WTC11 (cell line): Measurements from ENCODE around the gene HFM1. TPM values are rescaled to one million over a fixed set of nuclear protein-coding genes. Genes with fewer than 3 reads are reported as not detected.

Experiments
- ATAC-seq: fragments of 200-7000 bp; cut with Tn5 transposase; 2 replicates; pipeline ENCODE4 v1.10.0; 2021; ENCODE audit warnings: mild to moderate bottlenecking, moderate library complexity
- CTCF ChIA-PET: fragments of 300-600 bp; sonication (Branson Sonifier 250); formaldehyde crosslinking; loops from one replicate; lab custom pipeline; 2021; ENCODE audit warnings: antibody characterized with exemption; lab: Charles Lee
- POLR2A ChIA-PET: fragments of 350-600 bp; sonication (Branson Sonifier 250); formaldehyde crosslinking; loops from one replicate; lab custom pipeline; 2021; ENCODE audit warnings: antibody characterized with exemption; lab: Charles Lee
- DNase-seq: peaks from one replicate; pipeline ENCODE4 v3.0.0; 2021; ENCODE audit warnings: low spot score
- H3K27ac Mint-ChIP-seq: 2 replicates; pipeline ENCODE4 v1.8.0; 2021; ENCODE audit warnings: mixed read lengths
- H3K27me3 Mint-ChIP-seq: 2 replicates; pipeline ENCODE4 v1.8.0; 2021; ENCODE audit warnings: low read depth, mild to moderate bottlenecking, moderate library complexity, mixed read lengths
- H3K36me3 Mint-ChIP-seq: 2 replicates; pipeline ENCODE4 v1.8.0; 2021; ENCODE audit warnings: mixed read lengths
- H3K4me1 Mint-ChIP-seq: 2 replicates; pipeline ENCODE4 v1.8.0; 2022; ENCODE audit warnings: mixed read lengths
- H3K4me3 Mint-ChIP-seq: 2 replicates; pipeline ENCODE4 v1.8.0; 2021; ENCODE audit warnings: mild to moderate bottlenecking, moderate library complexity, mixed read lengths
- H3K9me3 Mint-ChIP-seq: 2 replicates; pipeline ENCODE4 v1.8.0; 2021; ENCODE audit warnings: mixed read lengths
- CREB1 ChIP-seq: sonication (generic); formaldehyde crosslinking; IDR thresholded peaks from 2 replicates; pipeline ENCODE4 v1.8.0; 2023; ENCODE audit warnings: mild to moderate bottlenecking, missing genetic modification reagents
- ESRRA ChIP-seq: sonication (generic); formaldehyde crosslinking; IDR thresholded peaks from 2 replicates; pipeline ENCODE4 v1.8.1; 2022; ENCODE audit warnings: mild to moderate bottlenecking, missing genetic modification reagents, borderline replicate concordance
- FOXK1 ChIP-seq: sonication (generic); formaldehyde crosslinking; IDR thresholded peaks from 2 replicates; pipeline ENCODE4 v1.8.0; 2022; ENCODE audit warnings: mild to moderate bottlenecking, moderate library complexity, missing genetic modification reagents
- HMGA2 ChIP-seq: fragments of 250-450 bp; sonication (Bioruptor Pico); IDR thresholded peaks from 2 replicates; pipeline ENCODE4 v1.4.0; 2021; ENCODE audit warnings: mild to moderate bottlenecking, moderate library complexity
- JAZF1 ChIP-seq: fragments of 250-450 bp; sonication (Bioruptor Pico); IDR thresholded peaks from 2 replicates; pipeline ENCODE4 v1.9.0; 2021; ENCODE audit warnings: moderate library complexity, mild to moderate bottlenecking, inconsistent platforms
- KAT7 ChIP-seq: sonication (generic); formaldehyde crosslinking; IDR thresholded peaks from 2 replicates; pipeline ENCODE4 v1.8.1; 2023; ENCODE audit warnings: missing genetic modification reagents, mild to moderate bottlenecking, borderline replicate concordance
- NFYB ChIP-seq: sonication (generic); formaldehyde crosslinking; conservative IDR thresholded peaks from 2 replicates; pipeline ENCODE4 v1.8.0; 2022; ENCODE audit warnings: low read depth, missing genetic modification reagents
- NR1H2 ChIP-seq: sonication (generic); formaldehyde crosslinking; IDR thresholded peaks from 2 replicates; pipeline ENCODE4 v1.9.0; 2021; ENCODE audit warnings: mild to moderate bottlenecking, moderate library complexity, missing genetic modification reagents
- SMAD3 ChIP-seq: sonication (generic); formaldehyde crosslinking; IDR thresholded peaks from 2 replicates; pipeline ENCODE4 v1.8.0; 2022; ENCODE audit warnings: missing genetic modification reagents, mild to moderate bottlenecking, borderline replicate concordance
- ZNF138 ChIP-seq: sonication (generic); formaldehyde crosslinking; conservative IDR thresholded peaks from 2 replicates; pipeline ENCODE4 v1.8.1; 2022; ENCODE audit warnings: mild to moderate bottlenecking, moderate library complexity, missing genetic modification reagents
- ZNF263 ChIP-seq: sonication (generic); formaldehyde crosslinking; IDR thresholded peaks from 2 replicates; pipeline ENCODE4 v1.8.1; 2022; ENCODE audit warnings: low read depth, mild to moderate bottlenecking, moderate library complexity, missing genetic modification reagents
- total RNA-seq: library from RNA; stranded (reverse); gene quantifications from 3 replicates; pipeline ENCODE4 v1.2.3, GENCODE V29; 2021
- TF ChIP-seq, protein P1 (sequence below): sonication (generic); formaldehyde crosslinking; IDR thresholded peaks from 2 replicates; pipeline ENCODE4 v1.8.1; 2022; ENCODE audit warnings: missing genetic modification reagents, borderline replicate concordance
- TF ChIP-seq, protein P2 (sequence below): sonication (generic); formaldehyde crosslinking; IDR thresholded peaks from 2 replicates; pipeline ENCODE4 v1.8.1; 2022; ENCODE audit warnings: mild to moderate bottlenecking, moderate library complexity, missing genetic modification reagents
- TF ChIP-seq, protein P3 (sequence below): sonication (generic); formaldehyde crosslinking; IDR thresholded peaks from 2 replicates; pipeline ENCODE4 v1.8.1; 2023; ENCODE audit warnings: mild to moderate bottlenecking, moderate library complexity, missing genetic modification reagents
- TF ChIP-seq, protein P4 (sequence below): fragments of 250-450 bp; sonication (Bioruptor Pico); IDR thresholded peaks from 2 replicates; pipeline ENCODE4 v1.9.0; 2021; ENCODE audit warnings: mild to moderate bottlenecking
- TF ChIP-seq, protein P5 (sequence below): fragments of 250-450 bp; sonication (Bioruptor Pico); IDR thresholded peaks from 2 replicates; pipeline ENCODE4 v1.9.0; 2021; ENCODE audit warnings: moderate library complexity, mild to moderate bottlenecking, inconsistent platforms, borderline replicate concordance

The HFM1 gene
- total RNA-seq, 1 experiment from 2014 or later, result 1.7 TPM

DNA sequence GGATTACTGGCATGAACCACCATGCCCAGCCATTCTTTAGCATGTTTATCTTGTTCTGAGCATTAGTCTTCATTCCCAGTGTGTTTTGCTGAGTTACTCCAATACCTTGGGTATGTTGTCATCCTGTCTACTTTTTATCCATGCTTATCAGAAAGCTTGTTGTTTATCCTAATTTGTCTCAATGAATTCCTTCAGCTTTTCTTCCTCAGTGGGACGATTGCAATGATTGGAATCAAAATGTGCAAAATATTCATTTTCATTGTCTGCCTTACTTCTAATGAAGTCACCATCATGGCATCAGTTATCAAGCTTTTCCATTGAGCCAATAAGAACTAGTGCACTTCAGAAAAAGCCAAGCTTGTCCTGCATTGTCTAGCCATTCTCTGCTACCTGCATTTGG lies 170.5 kb downstream of the HFM1 start:
- H3K4me3 Mint-ChIP-seq, result no peak overlapping the region
- TF ChIP-seq ESRRA (no peak), NR1H2 (CRISPR knock-in tag) (no peak)
- TF ChIP-seq, protein P1, sequence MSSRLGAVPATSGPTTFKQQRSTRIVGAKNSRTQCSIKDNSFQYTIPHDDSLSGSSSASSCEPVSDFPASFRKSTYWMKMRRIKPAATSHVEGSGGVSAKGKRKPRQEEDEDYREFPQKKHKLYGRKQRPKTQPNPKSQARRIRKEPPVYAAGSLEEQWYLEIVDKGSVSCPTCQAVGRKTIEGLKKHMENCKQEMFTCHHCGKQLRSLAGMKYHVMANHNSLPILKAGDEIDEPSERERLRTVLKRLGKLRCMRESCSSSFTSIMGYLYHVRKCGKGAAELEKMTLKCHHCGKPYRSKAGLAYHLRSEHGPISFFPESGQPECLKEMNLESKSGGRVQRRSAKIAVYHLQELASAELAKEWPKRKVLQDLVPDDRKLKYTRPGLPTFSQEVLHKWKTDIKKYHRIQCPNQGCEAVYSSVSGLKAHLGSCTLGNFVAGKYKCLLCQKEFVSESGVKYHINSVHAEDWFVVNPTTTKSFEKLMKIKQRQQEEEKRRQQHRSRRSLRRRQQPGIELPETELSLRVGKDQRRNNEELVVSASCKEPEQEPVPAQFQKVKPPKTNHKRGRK, result no peak
- no peaks in the 10 kb centered on the region; the same call in 1 of the 2 replicates for H3K27me3 Mint-ChIP-seq
- POLR2A ChIA-PET, result no interaction called here
- DNase-seq (no peak), ATAC-seq (no peak)
- H3K36me3 Mint-ChIP-seq, result peaks cover 11% of the 10 kb centered on the region
- no peak overlapping the region for H3K27ac Mint-ChIP-seq
- no peaks in the 10 kb centered on the region for H3K4me1 Mint-ChIP-seq
- CTCF ChIA-PET, result no interaction called here
- H3K9me3 Mint-ChIP-seq, result peaks cover 14% of the 10 kb centered on the region

DNA sequence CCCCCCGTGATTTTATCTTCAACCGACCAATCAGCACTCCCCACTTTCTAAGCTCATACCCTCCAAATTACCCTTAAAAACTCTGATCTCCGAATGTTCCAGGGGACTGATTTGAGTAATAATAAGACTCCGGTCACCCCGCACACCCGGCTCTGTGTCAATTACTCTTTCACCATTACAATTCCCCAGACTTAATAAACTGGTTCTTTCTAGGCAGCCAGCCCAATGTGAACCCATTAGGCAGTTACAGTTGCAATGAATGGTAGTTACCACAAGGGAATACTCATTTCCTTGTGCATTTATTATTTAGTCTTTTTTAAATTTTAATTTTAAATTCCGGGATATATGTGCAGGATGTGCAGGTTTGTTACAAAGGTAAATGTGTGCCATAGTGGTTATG lies 177.9 kb downstream of the HFM1 start:
- CTCF ChIA-PET, result interaction anchor here (0.6 to 2.3 kb wide), 2 partner anchors 19 to 62 kb away, joined by 3 to 6 read pairs; no protein-coding TSS in a partner anchor
- 0 out of 2 replicates have a peak, but pooled peaks have one; percentile 36 for ATAC-seq
- H3K9me3 Mint-ChIP-seq, result peaks cover 35% of the 10 kb centered on the region
- H3K27ac Mint-ChIP-seq, result no peak overlapping the region
- H3K36me3 Mint-ChIP-seq, result peaks cover 18% of the 10 kb centered on the region
- H3K27me3 Mint-ChIP-seq, result no peaks in the 10 kb centered on the region
- no peaks in the 10 kb centered on the region; the same call in 1 of the 2 replicates for H3K4me1 Mint-ChIP-seq
- POLR2A ChIA-PET, result no interaction called here
- TF ChIP-seq, protein P2, sequence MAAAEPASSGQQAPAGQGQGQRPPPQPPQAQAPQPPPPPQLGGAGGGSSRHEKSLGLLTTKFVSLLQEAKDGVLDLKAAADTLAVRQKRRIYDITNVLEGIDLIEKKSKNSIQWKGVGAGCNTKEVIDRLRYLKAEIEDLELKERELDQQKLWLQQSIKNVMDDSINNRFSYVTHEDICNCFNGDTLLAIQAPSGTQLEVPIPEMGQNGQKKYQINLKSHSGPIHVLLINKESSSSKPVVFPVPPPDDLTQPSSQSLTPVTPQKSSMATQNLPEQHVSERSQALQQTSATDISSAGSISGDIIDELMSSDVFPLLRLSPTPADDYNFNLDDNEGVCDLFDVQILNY, result no peak
- TF ChIP-seq, protein P3, sequence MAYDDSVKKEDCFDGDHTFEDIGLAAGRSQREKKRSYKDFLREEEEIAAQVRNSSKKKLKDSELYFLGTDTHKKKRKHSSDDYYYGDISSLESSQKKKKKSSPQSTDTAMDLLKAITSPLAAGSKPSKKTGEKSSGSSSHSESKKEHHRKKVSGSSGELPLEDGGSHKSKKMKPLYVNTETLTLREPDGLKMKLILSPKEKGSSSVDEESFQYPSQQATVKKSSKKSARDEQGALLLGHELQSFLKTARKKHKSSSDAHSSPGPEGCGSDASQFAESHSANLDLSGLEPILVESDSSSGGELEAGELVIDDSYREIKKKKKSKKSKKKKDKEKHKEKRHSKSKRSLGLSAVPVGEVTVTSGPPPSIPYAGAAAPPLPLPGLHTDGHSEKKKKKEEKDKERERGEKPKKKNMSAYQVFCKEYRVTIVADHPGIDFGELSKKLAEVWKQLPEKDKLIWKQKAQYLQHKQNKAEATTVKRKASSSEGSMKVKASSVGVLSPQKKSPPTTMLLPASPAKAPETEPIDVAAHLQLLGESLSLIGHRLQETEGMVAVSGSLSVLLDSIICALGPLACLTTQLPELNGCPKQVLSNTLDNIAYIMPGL (CRISPR knock-in tag), result no peak
- TF ChIP-seq SMAD3 (CRISPR knock-in tag), result no peak
- TF ChIP-seq, protein P4, sequence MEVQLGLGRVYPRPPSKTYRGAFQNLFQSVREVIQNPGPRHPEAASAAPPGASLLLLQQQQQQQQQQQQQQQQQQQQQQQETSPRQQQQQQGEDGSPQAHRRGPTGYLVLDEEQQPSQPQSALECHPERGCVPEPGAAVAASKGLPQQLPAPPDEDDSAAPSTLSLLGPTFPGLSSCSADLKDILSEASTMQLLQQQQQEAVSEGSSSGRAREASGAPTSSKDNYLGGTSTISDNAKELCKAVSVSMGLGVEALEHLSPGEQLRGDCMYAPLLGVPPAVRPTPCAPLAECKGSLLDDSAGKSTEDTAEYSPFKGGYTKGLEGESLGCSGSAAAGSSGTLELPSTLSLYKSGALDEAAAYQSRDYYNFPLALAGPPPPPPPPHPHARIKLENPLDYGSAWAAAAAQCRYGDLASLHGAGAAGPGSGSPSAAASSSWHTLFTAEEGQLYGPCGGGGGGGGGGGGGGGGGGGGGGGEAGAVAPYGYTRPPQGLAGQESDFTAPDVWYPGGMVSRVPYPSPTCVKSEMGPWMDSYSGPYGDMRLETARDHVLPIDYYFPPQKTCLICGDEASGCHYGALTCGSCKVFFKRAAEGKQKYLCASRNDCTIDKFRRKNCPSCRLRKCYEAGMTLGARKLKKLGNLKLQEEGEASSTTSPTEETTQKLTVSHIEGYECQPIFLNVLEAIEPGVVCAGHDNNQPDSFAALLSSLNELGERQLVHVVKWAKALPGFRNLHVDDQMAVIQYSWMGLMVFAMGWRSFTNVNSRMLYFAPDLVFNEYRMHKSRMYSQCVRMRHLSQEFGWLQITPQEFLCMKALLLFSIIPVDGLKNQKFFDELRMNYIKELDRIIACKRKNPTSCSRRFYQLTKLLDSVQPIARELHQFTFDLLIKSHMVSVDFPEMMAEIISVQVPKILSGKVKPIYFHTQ (CRISPR knock-in tag), result no peak
- no peak for TF ChIP-seq NFYB
- TF ChIP-seq, all 79 proteins: peak for 0
- no peak overlapping the region for H3K4me3 Mint-ChIP-seq
- no peak for DNase-seq

DNA sequence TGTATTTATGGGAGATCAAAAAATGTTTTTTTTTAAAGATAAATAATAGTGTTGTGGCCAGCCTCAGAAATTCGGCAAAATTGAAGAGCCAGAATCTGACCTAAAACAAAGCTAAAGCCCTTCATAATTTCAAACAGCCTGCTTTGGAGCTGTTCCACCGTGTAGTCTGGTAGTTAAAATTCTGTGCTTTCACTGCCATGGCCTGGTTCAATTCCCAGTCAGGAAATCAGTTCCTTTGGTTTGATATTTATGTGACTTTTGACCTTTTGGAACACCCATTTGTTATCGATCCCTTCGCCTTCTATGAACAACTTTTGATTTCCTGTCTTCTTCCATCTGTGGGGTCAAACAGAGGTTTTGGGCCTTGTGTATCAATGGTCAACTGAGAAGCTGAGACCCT lies 179.8 kb downstream of the HFM1 start:
- TF ChIP-seq, protein P5, sequence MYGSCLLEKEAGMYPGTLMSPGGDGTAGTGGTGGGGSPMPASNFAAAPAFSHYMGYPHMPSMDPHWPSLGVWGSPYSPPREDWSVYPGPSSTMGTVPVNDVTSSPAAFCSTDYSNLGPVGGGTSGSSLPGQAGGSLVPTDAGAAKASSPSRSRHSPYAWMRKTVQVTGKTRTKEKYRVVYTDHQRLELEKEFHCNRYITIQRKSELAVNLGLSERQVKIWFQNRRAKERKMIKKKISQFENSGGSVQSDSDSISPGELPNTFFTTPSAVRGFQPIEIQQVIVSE (CRISPR knock-in tag), result no peak
- no peak for TF ChIP-seq HMGA2 (CRISPR knock-in tag)
- TF ChIP-seq SMAD3 (CRISPR knock-in tag), result no peak
- TF ChIP-seq ZNF138 (CRISPR knock-in tag), result no peak
- no peak for TF ChIP-seq FOXK1
- TF ChIP-seq CREB1 (CRISPR knock-in tag), result no peak
- no peak for TF ChIP-seq ZNF263 (CRISPR knock-in tag)
- TF ChIP-seq, protein P4 (CRISPR knock-in tag), result no peak
- TF ChIP-seq KAT7 (CRISPR knock-in tag), result no peak
- no peak for TF ChIP-seq JAZF1 (CRISPR knock-in tag)
- Mint-ChIP-seq H3K4me1 (no peaks in the 10 kb centered on the region; the same call in 1 of the 2 replicates), H3K27ac (no peak overlapping the region), H3K4me3 (no peak overlapping the region), H3K27me3 (no peaks in the 10 kb centered on the region), H3K9me3 (peaks cover 36% of the 10 kb centered on the region), H3K36me3 (peaks cover 24% of the 10 kb centered on the region)
- ChIA-PET CTCF (interaction anchor here (1.0 to 2.3 kb wide), 2 partner anchors 53 to 60 kb away, joined by 3 to 6 read pairs; no protein-coding TSS in a partner anchor), POLR2A (interaction anchor here (0.6 kb wide), 1 partner anchor 1374 kb away, joined by 3 read pairs; no protein-coding TSS in a partner anchor)
- ATAC-seq (no peak), DNase-seq (no peak)
